Uterus (tissue), 2 donors: ENCODE data around the gene RO60.

Experiments used
- POLR2A ChIP-seq, 2 donors: fragments of 450-650 bp; IDR thresholded peaks; one replicate each; pipeline ENCODE4 v1.6.1; 2016; ENCODE audit warnings: antibody characterized with exemption in 2 of 2, mild to moderate bottlenecking in 1 of 2, moderate library complexity in 1 of 2
- TF ChIP-seq, protein P1 (sequence below), 4 experiments: fragments of 200-600 bp in 2 of 4; fragments of 450-650 bp in 2 of 4; sonication (generic) in 2 of 4; IDR thresholded peaks; one replicate each; pipeline ENCODE4 v1.5.1; 2016 to 2019; ENCODE audit warnings: antibody characterized with exemption in 4 of 4, mild to moderate bottlenecking in 2 of 4, moderate library complexity in 1 of 4

DNA sequence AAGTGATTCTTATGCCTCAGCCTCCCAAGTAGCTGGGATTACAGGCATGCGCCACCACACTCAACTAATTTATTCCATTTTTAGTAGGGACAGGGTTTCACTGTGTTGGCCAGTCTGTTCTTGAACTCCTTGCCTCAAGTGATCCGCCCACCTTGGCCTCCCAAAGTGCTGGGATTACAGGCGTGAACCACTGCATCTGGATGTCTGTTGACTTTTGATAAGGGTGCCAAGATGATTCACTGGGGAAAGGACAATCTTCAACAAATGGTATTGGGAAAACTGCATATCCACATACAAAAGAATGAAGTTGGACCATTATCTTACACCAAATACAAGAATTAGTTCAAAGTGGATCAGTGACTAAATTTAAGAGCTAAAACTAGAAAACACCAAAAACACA is 19.8 kb downstream of the RO60 start:
- TF ChIP-seq, protein P1, sequence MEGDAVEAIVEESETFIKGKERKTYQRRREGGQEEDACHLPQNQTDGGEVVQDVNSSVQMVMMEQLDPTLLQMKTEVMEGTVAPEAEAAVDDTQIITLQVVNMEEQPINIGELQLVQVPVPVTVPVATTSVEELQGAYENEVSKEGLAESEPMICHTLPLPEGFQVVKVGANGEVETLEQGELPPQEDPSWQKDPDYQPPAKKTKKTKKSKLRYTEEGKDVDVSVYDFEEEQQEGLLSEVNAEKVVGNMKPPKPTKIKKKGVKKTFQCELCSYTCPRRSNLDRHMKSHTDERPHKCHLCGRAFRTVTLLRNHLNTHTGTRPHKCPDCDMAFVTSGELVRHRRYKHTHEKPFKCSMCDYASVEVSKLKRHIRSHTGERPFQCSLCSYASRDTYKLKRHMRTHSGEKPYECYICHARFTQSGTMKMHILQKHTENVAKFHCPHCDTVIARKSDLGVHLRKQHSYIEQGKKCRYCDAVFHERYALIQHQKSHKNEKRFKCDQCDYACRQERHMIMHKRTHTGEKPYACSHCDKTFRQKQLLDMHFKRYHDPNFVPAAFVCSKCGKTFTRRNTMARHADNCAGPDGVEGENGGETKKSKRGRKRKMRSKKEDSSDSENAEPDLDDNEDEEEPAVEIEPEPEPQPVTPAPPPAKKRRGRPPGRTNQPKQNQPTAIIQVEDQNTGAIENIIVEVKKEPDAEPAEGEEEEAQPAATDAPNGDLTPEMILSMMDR (IDR thresholded peaks at IDR 0.05) = no peak
- no peak for TF ChIP-seq POLR2A (IDR thresholded peaks at IDR 0.05)
